NCI-H226 (cell line): ENCODE data around the gene IGSF21.

Experiments
- DNase-seq: peaks from one replicate; pipeline ENCODE4 v3.0.0-alpha.2; 2015

The IGSF21 gene

GRCh38 chr1:18097206-18097605 is 10.4 kb upstream of the IGSF21 start:
- DNase-seq, result no peak

DNA sequence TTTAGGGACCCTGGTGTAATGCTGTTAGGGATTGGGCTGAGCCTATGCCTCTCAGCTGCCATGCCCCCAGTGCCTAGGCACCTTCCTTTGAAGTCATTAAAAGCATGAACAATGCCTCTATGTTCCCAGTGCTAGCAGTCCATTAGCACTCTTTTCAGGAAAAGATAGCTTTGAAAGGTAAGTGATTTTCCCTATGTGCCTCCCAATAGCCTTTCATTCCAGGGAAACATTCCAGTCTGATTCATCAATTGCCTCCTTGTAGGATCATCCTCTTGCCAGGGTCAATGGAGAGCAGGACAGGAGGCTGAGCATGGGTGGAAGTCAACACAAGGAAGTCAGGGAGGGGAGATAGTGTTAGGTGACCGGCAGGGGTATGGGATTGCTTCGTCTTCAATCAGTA is 8.6 kb upstream of the IGSF21 start:
- no peak for DNase-seq

DNA sequence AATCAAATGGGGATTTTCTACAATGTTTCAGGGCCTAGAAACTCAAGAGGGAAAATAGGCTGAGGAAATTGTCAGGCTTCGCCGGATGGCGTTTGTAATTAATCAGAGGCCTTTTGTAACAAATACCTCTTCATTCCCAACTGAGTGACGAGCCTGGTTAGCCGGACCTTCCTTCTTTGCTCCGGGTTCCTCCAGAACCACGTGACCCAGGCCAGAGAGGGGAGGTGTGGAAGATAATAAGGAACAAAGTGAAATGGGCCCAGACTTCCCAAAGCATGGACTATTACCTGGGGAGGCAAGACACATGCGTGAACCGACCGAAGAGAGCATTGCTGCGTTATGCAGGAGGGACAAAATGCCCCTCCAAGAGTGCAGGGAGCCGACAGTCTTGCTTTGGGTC is 7.5 kb upstream of the IGSF21 start:
- no peak for DNase-seq

DNA sequence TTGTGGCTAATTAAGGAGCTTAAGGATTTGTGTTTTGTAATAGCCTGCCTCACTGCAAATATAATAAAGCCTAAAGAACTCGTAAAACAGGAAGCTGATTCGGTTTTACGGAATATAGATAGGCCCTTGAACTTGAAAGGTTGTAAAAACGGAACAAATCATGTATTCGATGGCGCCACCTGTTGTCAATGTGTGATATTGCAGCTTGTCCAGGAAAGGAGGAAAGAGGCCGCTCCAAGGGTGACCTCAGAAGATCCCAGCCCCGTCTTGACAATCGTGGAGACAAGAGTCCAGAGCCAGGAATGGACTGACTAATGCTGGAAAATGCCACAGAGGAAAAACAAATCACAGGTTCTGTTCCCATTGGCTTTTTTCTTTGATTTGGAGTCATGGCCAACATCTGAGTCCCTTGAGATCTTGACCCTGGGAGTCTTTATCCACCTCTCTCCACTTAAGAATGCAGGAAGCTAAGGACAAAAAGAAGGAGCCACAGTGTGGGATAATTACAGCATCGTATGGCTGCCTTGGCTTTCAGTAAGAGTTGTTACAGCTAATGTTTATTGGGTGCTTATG is 7.0 kb upstream of the IGSF21 start:
- DNase-seq, result peak; percentile 7

DNA sequence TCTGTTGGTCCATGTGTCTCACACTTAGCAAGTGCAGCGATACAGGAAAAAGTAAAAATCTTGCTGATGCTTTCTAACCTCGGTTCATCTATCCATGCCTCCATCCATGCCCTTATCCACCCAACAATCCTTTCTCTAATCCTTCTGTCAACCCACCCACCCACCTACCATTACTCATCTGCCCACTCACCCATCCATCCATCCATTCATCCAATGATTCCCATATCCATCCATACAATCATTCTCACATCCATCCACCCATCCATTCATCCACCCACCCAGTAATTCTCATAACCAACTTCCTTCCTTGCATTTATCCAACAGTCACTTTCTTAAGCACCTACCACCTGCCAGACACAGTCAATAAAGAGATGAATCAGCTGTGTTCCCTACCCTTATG is 6.1 kb upstream of the IGSF21 start:
- DNase-seq, result no peak

DNA sequence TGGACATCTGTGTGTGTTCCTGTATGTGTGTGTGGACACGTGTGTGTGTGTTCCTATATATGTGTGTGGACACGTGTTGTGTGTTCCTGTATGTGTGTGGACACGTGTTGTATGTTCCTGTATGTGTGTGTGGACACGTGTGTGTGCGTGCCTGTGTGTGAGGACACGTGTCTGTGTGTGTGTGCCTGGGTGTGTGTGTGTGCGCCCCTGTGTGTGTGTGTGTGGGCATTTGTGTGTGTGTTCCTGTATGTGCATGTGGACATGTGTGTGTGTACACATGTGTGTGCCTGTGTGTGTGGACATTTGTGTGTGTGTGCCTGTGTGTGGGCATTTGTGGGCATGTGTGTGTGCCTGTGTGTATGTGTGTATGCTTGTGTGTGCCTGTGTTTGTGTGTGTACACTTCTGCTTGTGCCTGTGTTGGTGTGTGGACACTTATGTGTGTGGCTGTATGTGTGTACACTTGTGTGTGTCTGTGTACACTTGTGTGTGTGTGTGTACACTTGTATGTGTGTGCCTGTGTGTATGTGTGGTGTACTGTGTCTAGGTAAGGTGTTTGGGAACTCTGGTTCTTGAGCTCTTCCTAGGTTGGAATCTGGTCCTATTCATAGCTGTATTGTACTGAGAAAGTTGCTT is 3.7 kb upstream of the IGSF21 start:
- no peak for DNase-seq

GRCh38 chr1:18104546-18105100 is 3.0 kb upstream of the IGSF21 start:
- no peak for DNase-seq

GRCh38 chr1:18105196-18105595 is 2.4 kb upstream of the IGSF21 start:
- DNase-seq, result no peak

DNA sequence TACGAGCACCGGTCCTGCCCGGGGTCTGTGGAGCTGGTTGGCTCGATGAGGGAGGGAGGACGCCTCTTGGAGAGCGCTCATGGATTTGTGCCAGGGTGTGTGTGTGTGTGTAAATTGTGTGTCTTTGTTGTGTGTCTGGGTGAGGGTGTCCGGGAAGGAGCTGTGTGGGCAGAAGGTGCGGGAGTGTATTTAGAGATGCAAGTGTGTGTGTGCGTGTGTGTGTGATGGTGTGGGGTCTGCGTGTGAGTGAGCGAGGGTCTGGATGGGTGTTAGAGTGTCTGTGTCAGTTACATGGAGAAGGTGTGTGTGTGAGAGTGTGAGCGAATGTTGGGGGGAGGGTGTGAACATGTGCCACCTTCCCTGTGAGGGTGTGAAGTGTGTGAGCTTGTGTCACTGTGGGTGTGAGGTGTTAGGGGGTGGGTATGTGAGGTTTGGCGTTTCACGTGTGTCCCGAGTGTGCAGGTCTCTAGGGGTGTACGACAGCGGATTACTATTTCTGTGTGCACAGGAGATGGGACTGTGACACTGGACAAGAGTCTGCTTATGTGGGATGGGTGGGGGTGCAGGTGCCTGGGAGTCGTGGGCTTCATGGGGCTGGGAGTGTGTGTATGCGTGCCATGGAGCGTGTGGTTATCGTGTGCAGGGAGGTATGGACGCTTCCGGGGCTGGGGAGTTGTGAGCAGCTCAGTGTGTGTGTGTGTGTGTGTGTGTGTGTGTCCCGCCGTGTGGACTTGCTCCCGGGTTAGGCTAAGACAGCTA is 880 bp downstream of the IGSF21 start:
- DNase-seq, result no peak

- DNase-seq, result no peak
Measured at GRCh38 chr1:18109058-18109755, 1.6 kb downstream of the IGSF21 start.

DNA sequence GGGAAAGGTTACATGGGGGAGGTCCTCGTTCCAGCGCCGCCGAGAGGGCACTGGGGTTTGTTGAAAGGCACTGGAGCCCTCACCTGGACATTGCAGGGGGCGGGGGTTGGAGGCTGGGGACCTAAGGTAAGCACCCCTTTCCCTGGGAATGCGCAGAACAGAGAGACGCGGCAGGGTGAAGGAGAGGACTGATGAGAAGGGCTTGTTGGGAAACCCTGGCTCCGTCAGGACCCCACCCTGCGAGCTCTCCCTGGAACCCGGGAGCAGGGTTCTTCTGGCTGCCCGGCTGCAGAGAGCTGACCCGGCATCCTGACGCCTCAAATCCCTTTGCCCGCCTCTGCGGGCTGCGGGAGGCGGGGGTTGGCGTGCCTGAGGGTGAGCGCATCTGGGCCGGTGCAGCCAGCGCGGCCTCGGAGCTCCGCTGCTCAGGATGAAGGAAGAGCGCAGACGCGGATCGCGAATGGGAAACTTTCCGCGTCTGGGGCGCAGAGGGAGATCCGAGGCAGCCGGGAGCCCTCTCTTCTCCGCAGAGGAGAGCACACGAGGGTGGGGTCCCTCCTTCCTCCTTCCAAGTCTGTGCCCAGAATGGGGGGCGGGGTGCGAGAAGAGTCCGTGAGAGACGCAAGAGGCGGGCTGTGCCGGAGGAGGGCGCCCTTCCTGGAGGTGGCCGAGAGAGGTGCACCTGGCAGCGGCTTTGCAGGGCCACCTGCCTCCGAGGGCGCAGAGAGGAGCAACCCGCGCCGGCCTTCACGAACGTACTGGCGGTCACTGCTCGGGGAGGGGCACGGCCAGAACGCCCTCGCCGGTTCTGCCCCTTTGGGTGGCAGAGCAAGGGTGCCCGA is 2.4 kb downstream of the IGSF21 start:
- DNase-seq, result no peak

DNA sequence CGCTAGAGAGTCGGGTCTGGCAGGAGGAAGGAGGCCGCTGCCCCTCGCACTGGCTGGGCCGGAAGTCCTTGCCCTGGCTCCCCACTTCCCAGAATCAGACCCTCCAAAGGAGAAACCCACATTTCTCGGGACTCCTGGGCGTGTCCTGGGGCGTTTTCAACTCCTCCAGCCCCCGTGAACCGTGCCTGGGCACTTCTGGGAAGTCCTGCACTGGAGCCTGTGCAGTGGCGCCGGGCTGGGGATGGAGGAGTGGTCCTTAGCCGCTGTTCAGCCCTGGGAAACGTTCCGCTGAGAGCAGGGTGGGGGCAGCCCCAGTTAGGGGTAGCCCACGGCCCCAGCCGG is 3.0 kb downstream of the IGSF21 start:
- no peak for DNase-seq

DNA sequence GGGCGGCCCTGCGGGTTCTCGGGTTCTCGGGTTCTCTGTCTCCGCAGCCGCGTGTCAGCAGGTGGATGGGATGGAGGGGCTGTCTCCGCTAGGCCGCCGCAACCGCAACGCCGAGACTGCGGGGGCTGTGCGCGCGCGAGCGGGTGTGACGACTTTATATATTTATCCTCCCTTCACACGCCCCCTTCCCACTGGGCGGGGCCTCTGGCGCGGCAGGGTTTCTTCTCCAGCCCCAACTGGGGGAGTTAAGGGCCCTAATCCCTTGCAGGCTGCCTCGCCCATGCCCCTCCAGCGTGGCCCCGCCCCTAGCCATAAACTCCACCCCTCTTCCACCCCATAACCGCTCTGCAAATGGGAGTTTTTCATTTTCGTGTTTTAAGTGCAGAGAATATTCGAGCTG is 3.4 kb downstream of the IGSF21 start:
- no peak for DNase-seq

DNA sequence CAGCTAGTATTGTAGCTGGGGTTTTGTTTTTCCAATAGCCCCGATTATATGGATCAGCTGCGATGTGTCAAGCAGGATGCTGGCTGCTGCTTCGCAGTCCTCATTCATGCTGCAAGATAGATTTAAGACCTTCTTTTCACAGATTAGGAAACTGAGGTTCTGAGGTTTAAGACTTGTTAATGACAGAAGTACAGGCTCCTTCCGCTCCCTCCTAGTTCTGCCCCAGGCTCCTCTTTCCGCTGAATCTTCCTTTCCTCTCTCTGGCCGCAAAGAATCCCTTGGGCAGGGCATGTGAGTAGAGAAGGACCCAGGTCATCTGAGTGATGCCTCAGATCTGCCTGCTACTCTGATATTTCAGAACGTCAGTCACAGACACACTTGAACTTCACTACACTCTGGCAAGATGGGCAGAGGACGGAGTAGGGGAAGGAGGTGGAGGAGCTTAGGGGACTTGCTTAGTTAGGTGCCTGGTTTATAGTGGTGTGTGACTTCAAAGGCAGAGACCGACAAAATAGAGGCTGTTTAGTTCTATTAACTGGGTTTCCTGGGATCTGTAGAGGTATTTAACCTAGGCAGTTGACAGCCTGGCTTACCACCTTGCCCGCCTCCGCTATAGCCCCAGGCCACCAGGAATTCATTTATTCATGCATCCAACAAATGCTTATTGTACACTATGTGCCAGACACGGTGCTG is 4.2 kb downstream of the IGSF21 start:
- no peak for DNase-seq

- DNase-seq, result no peak
Measured at GRCh38 chr1:18112611-18113010, 5.0 kb downstream of the IGSF21 start.

- DNase-seq, result no peak
Measured at GRCh38 chr1:18114726-18115410, 7.3 kb downstream of the IGSF21 start.

DNA sequence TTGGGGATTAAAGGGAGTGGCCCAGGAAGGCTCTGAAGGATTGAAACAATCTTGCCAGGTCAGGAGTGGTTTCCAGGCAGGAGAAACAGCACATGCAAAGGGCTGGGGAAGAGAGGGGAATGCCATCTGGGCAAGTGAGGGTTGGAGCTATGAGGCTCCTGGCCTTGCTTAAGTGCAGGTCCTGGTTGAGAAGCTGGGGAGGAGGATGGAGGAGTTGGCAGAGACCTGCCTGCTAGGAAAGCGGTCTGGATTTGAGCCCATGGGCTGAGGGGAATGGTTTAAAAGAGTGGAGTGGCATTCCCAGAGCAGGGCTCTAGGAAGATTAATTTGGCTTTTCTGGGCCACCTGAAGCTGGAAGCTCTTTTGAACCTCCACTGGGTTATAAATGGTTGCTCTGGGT is 9.2 kb downstream of the IGSF21 start:
- no peak for DNase-seq

DNA sequence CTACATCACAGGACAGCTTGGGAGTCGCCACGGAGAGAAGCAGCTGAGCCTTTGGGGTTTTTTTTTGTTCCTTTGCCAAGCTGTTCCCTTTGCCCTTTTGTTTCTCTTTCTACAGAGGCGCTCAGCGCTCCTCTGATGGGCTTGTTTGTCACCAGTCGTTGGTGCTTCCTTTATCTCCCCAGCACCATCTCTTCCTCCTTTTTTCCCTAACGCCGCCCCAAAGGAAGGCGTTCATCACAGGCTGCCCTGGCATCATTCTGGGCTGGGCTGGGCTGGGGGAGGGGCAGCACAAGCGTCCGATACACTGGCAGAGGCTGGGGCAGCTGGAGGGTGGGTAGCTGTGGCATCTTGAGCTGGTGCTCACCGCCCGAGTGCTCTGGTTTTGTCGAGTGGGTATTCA is 10.5 kb downstream of the IGSF21 start:
- no peak for DNase-seq

GRCh38 chr1:18118491-18118890 is 10.9 kb downstream of the IGSF21 start:
- no peak for DNase-seq

- no peak for DNase-seq
Measured at GRCh38 chr1:18119289-18119688, 11.7 kb downstream of the IGSF21 start.

DNA sequence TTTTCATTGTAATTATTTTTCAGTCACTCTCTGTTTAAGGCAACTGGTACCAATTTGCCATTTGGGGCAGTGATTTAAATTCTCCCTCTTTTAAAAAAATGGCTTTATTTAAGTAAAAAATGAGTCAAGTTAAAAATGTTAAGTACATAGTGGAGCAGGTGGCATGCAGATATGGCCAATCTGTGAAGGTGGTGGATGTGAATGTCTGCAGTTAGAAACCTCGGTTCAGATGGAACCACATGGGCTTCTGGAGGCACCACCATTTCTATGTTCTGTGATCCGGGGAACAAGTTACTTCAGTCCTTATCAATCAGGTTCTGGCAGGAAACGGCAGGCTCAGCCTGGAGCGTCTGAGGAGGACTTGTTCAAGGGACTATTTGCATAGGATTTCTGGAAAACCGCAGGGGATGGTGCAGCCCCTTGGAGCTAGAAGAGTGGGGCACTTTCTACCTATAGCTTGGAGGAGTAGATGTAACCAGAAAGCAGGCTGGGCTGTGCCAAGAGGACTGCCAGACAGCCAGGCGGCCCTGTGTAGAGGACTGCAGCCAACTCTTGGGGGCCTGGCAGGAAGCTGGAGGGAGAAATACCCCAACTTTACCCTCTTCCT is 12.3 kb downstream of the IGSF21 start:
- DNase-seq, result no peak
